NB4 (cell line): ENCODE results near the gene TSPAN11.

Experiments used
- DNase-seq: peaks from one replicate; pipeline ENCODE4 v3.0.0; 2010; ENCODE audit warnings: low read depth
- H3K4me3 ChIP-seq: one replicate; pipeline ENCODE4 v1.5.1; 2011; ENCODE audit warnings: mild to moderate bottlenecking, low read depth, low read length, moderate library complexity
- CTCF ChIP-seq: IDR thresholded peaks from one replicate; pipeline ENCODE4 v1.5.1; 2012; ENCODE audit warnings: low read depth, low read length
- MAX ChIP-seq: IDR thresholded peaks from 2 replicates; pipeline ENCODE4 v1.6.1; 2011; ENCODE audit warnings: low read depth, low read length
- MYC ChIP-seq: IDR thresholded peaks from 2 replicates; pipeline ENCODE4 v1.6.1; 2011; ENCODE audit warnings: low read depth, low read length
- POLR2A ChIP-seq: IDR thresholded peaks from 2 replicates; pipeline ENCODE4 v1.6.1; 2011; ENCODE audit warnings: mild to moderate bottlenecking; ENCODE audit not compliant: insufficient read length; ENCODE audit errors: extremely low read depth

TSPAN11 gene

GRCh38 chr12:30959778-30960177 is 33.2 kb downstream of the TSPAN11 start:
- no peak overlapping the region for H3K4me3 ChIP-seq
- no peak for DNase-seq
- TF ChIP-seq POLR2A = no peak

GRCh38 chr12:30961030-30961429 is 34.5 kb downstream of the TSPAN11 start:
- DNase-seq = no peak
- TF ChIP-seq MAX = no peak
- TF ChIP-seq MYC = no peak
- TF ChIP-seq CTCF = no peak
- no peak for TF ChIP-seq POLR2A
- no peak overlapping the region for H3K4me3 ChIP-seq

DNA sequence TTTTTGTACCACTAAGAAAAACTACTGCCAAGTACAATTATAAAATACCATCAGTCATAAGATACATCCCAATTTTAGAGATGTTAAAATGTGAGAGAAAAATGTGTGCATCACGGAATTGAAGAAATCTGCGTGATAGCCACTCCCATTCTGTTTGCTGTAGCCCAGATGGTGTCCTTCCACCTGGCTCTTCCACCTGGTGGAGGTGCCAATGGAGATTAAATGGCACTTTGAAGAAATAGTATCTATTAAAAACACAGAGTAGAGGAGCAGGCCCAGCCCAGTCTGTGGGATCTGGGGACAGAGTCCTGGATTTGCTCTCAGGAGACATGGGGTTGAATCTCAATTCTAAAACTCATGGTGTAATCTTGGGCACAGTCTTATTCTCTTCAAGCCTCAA is 35.5 kb downstream of the TSPAN11 start:
- TF ChIP-seq CTCF (no peak), MAX (no peak), MYC (no peak), POLR2A (no peak)
- no peak for DNase-seq
- no peak overlapping the region for H3K4me3 ChIP-seq

DNA sequence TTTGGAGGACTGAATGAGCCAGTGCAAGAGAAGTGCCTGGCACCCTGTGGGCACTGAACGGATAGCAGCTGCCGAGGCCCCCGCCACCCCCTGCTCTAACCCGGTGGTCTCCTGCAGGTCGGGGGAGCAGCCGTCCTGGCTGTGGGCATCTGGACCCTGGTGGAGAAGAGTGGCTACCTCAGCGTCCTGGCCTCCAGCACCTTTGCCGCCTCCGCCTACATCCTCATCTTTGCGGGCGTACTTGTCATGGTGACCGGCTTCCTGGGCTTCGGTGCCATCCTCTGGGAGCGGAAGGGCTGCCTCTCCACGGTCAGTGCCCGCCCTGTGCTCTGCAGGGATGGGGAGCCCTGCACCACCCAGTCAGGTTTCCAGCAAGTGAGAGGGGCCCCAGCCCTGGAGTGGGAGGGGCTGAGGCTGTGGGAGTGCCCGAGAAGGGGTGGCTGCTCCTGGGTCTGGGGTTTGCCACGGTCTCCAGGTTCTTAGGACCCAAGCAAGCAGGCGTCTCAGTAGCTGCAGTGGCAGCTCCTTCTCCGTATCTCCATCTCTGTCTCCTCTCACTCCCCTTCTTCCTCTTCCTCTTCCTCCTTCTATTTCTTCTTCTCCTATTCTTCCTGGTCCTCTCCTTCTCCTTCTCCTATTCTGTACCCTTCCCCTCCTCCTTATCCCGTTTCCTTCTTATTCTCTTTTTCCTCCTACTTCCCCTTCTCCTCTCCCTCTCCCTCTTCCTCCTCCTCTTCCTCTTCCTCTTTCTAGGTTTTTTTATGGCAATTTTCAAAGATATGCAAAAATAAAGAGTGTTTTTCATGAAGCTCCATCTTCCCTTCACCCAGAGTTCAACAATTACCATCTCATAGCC is 37.4 kb downstream of the TSPAN11 start:
- no peak overlapping the region for H3K4me3 ChIP-seq
- TF ChIP-seq MAX (no peak), POLR2A (no peak), CTCF (no peak), MYC (no peak)
- DNase-seq = no peak

GRCh38 chr12:30964896-30965612 is 38.5 kb downstream of the TSPAN11 start:
- no peak for TF ChIP-seq CTCF
- no peak for TF ChIP-seq MYC
- TF ChIP-seq POLR2A = no peak
- TF ChIP-seq MAX = no peak
- H3K4me3 ChIP-seq = no peak overlapping the region
- DNase-seq = no peak

GRCh38 chr12:30965613-30965985 is 39.1 kb downstream of the TSPAN11 start:
- no peak for DNase-seq
- TF ChIP-seq POLR2A (no peak), CTCF (no peak), MYC (no peak), MAX (no peak)
- H3K4me3 ChIP-seq = no peak overlapping the region
